NCI-H524 treated with DMSO at 0.1 percent for 48 hours (cell line): Measurements from ENCODE around the gene MAGI2.

ENCODE experiments used
- DNase-seq: peaks from one replicate; lab custom pipeline; 2025; lab: John Stamatoyannopoulos, UW

Gene MAGI2

GRCh38 chr7:78786055-78786454, 667.4 kb downstream of the MAGI2 start:
- DNase-seq = no peak

GRCh38 chr7:78783179-78783962, 670.1 kb downstream of the MAGI2 start:
- DNase-seq = no peak

- DNase-seq = no peak
Measured at GRCh38 chr7:78780560-78780959, 672.9 kb downstream of the MAGI2 start.

GRCh38 chr7:78779788-78780187, 673.7 kb downstream of the MAGI2 start:
- no peak for DNase-seq

- DNase-seq = no peak
Measured at GRCh38 chr7:78777829-78778228, 675.6 kb downstream of the MAGI2 start.

GRCh38 chr7:78770422-78771410, 682.8 kb downstream of the MAGI2 start:
- peak; percentile 46 for DNase-seq

GRCh38 chr7:78769481-78770101, 683.9 kb downstream of the MAGI2 start:
- DNase-seq = peak; percentile 52

- peak; percentile 29 for DNase-seq
Measured at GRCh38 chr7:78768859-78769258, 684.6 kb downstream of the MAGI2 start.

GRCh38 chr7:78765943-78766729, 687.3 kb downstream of the MAGI2 start:
- no peak for DNase-seq

GRCh38 chr7:78764571-78764970, 688.9 kb downstream of the MAGI2 start:
- DNase-seq = no peak

- no peak for DNase-seq
Measured at GRCh38 chr7:78762625-78763024, 690.8 kb downstream of the MAGI2 start.

- DNase-seq = no peak
Measured at GRCh38 chr7:78760620-78761355, 692.7 kb downstream of the MAGI2 start.

GRCh38 chr7:78752554-78752953, 700.9 kb downstream of the MAGI2 start:
- no peak for DNase-seq

GRCh38 chr7:78751253-78751652, 702.2 kb downstream of the MAGI2 start:
- DNase-seq = no peak

GRCh38 chr7:78749052-78749746, 704.3 kb downstream of the MAGI2 start:
- no peak for DNase-seq

- DNase-seq = no peak
Measured at GRCh38 chr7:78747592-78747991, 705.9 kb downstream of the MAGI2 start.

GRCh38 chr7:78746301-78746700, 707.2 kb downstream of the MAGI2 start:
- DNase-seq = no peak

- DNase-seq = no peak
Measured at GRCh38 chr7:78742694-78743093, 710.8 kb downstream of the MAGI2 start.

- no peak for DNase-seq
Measured at GRCh38 chr7:78736548-78736947, 716.9 kb downstream of the MAGI2 start.

GRCh38 chr7:78734626-78735025, 718.8 kb downstream of the MAGI2 start:
- no peak for DNase-seq
